Peyer's patch (tissue), 4 donors: ENCODE measurements around the gene FOXL1.

Source experiments
- POLR2A ChIP-seq, 2 donors: fragments of 450-650 bp; IDR thresholded peaks; one replicate each; pipeline ENCODE4 v1.5.1; 2017; ENCODE audit warnings: antibody characterized with exemption in 2 of 2, mild to moderate bottlenecking in 2 of 2, moderate library complexity in 2 of 2
- TF ChIP-seq, protein P1 (sequence below), 6 experiments: fragments of 450-650 bp in 4 of 6; fragments of 200-600 bp in 2 of 6; sonication (generic) in 1 of 6; IDR thresholded peaks; one replicate each; pipeline ENCODE4 v1.5.1; 2017 to 2019; ENCODE audit warnings: antibody characterized with exemption in 6 of 6, mild to moderate bottlenecking in 3 of 6, moderate library complexity in 1 of 6

DNA sequence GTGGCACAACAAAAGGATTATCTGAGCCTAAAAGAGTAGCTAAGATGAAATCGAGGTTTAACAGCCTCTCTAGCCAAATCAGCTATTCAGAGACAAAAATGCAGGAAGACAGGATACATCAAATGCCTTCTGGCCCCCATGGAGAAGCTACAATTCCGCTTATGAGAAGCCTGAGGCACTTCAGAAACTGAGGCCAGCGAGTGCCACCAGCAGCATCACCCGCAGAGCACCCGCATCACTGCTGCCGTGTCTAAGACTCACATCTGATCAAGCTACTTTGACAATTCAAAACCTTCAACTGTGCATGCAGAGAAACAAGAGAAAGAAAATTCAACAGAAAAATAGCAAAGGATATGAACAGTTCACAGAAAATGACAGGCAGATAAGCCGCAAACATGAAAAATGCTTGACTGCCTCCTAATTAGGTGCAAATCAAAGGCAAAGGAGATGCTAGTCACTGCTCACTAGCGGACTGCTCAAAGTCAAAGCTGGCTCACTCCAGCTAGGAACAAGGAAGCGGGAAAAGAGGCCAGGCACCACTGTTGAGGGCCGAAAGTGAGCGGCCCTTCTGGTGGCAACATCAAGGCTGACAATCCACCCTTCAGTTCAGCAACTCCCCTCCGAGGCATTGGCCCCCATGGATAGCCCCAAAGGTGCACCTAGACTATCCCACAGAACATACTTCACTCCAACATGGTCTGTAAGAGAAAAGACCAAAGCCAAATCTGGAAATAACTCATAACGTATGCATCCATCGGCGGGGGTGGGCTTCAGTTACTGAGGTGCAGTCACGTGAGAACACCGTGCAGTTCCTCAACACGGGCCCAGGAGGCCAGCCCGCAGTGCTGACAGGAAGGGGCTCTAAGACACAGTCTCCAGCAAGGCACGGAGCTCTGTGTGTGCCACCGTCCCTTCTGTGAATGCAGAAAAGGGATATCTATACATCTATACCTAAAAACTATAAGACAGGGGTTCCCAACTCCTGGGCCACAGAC, 35.3 kb upstream of the FOXL1 start:
- no peak for TF ChIP-seq POLR2A (IDR thresholded peaks at IDR 0.05)
- TF ChIP-seq, protein P1, sequence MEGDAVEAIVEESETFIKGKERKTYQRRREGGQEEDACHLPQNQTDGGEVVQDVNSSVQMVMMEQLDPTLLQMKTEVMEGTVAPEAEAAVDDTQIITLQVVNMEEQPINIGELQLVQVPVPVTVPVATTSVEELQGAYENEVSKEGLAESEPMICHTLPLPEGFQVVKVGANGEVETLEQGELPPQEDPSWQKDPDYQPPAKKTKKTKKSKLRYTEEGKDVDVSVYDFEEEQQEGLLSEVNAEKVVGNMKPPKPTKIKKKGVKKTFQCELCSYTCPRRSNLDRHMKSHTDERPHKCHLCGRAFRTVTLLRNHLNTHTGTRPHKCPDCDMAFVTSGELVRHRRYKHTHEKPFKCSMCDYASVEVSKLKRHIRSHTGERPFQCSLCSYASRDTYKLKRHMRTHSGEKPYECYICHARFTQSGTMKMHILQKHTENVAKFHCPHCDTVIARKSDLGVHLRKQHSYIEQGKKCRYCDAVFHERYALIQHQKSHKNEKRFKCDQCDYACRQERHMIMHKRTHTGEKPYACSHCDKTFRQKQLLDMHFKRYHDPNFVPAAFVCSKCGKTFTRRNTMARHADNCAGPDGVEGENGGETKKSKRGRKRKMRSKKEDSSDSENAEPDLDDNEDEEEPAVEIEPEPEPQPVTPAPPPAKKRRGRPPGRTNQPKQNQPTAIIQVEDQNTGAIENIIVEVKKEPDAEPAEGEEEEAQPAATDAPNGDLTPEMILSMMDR (IDR thresholded peaks at IDR 0.05) = no peak
